NCI-H1105 treated with DMSO at 0.1 percent for 48 hours (cell line): ENCODE measurements around the gene NDUFB6.
"Not testable (repeated sequence)": the region's sequence is repeated elsewhere in the genome, so short reads cannot be mapped to it uniquely, and the experiment has no call there.

Experiments
- DNase-seq: peaks from one replicate; lab custom pipeline; 2025; lab: John Stamatoyannopoulos, UW

The NDUFB6 gene

GRCh38 chr9:32572900-32573523, at the start of gene NDUFB6:
NDUFB6 (minus strand) TSS chr9:32573159; CDS start chr9:32573060, 99 bp downstream.
- peak; percentile 94 for DNase-seq

GRCh38 chr9:32618261-32618660, 45.3 kb upstream of the NDUFB6 start:
- no peak for DNase-seq

GRCh38 chr9:32606811-32607210, 33.9 kb upstream of the NDUFB6 start:
- DNase-seq: no peak

GRCh38 chr9:32603914-32604852, 31.2 kb upstream of the NDUFB6 start:
- no peak for DNase-seq

- not testable (repeated sequence) for DNase-seq
Observed at GRCh38 chr9:32599021-32599420, 26.1 kb upstream of the NDUFB6 start.

GRCh38 chr9:32596936-32597335, 24.0 kb upstream of the NDUFB6 start:
- DNase-seq: no peak

GRCh38 chr9:32596096-32596865, 23.3 kb upstream of the NDUFB6 start:
- DNase-seq: no peak

GRCh38 chr9:32590898-32591297, 17.9 kb upstream of the NDUFB6 start:
- no peak for DNase-seq

- DNase-seq: no peak
Observed at GRCh38 chr9:32590476-32590875, 17.5 kb upstream of the NDUFB6 start.

- DNase-seq: peak; percentile 43
Observed at GRCh38 chr9:32589083-32589723, 16.2 kb upstream of the NDUFB6 start.

GRCh38 chr9:32587901-32588300, 14.9 kb upstream of the NDUFB6 start:
- no peak for DNase-seq

GRCh38 chr9:32584784-32585183, 11.8 kb upstream of the NDUFB6 start:
- DNase-seq: no peak

GRCh38 chr9:32581512-32582143, 8.7 kb upstream of the NDUFB6 start:
- DNase-seq: peak; percentile 63

GRCh38 chr9:32580631-32581300, 7.8 kb upstream of the NDUFB6 start:
- no peak for DNase-seq

GRCh38 chr9:32579706-32580331, 6.9 kb upstream of the NDUFB6 start:
- DNase-seq: peak; percentile 49

GRCh38 chr9:32578976-32579375, 6.0 kb upstream of the NDUFB6 start:
- no peak for DNase-seq

GRCh38 chr9:32577316-32577715, 4.4 kb upstream of the NDUFB6 start:
- DNase-seq: no peak

GRCh38 chr9:32574858-32575257, 1.9 kb upstream of the NDUFB6 start:
- no peak for DNase-seq

GRCh38 chr9:32573821-32574220, 862 bp upstream of the NDUFB6 start:
- no peak for DNase-seq
